Measurements from ENCODE around the gene NPR3. TPM values are rescaled to one million over a fixed set of nuclear protein-coding genes. Genes with fewer than 3 reads are reported as not detected.
A peak's percentile ranks its signal among the peaks of the same experiment; 100 is the strongest.

Gene NPR3
- total and polyA plus RNA-seq, 7 donors, result 0.23 to 17.6 (median 5.0) TPM

GRCh38 chr5:32754284-32754683 is 43.2 kb downstream of the NPR3 start:
- no peak overlapping the region for H3K27ac ChIP-seq
- 58% methylated on average over 1 of the region's 1 CpG for WGBS, 2 donors

GRCh38 chr5:32760091-32760509 is 49.0 kb downstream of the NPR3 start:
- Histone ChIP-seq H3K27ac (peak overlapping the region in 1 of 4 donors; percentile 29), H3K4me3 (peak overlapping the region in 1 of 4 donors; percentile 1)
- 61 to 67% methylated on average over 4 of the region's 4 CpGs for WGBS, 2 donors

More at GRCh38 chr5:32754284-32754683, 43.2 kb downstream of the NPR3 start:
- Histone ChIP-seq H3K4me1 (no peaks in the 10 kb centered on the region), H3K4me3 (no peak overlapping the region), H3K27me3 (no peaks in the 10 kb centered on the region), H3K9me3 (no peaks in the 10 kb centered on the region), H3K36me3 (no peaks in the 10 kb centered on the region)
- no peak for TF ChIP-seq POLR2AphosphoS5 (IDR thresholded peaks at IDR 0.05)
- no peak for TF ChIP-seq CTCF (IDR thresholded peaks at IDR 0.05)
- TF ChIP-seq EP300 (IDR thresholded peaks at IDR 0.05), result no peak
- no peak for TF ChIP-seq POLR2A (IDR thresholded peaks at IDR 0.05)
- intact Hi-C loops (cut with DNase I), result no loop called here
- no peak for DNase-seq

GRCh38 chr5:32765266-32765665 is 54.1 kb downstream of the NPR3 start:
- DNase-seq, result no peak
- H3K27me3 ChIP-seq, result no peaks in the 10 kb centered on the region
- intact Hi-C loops (cut with DNase I), result no loop called here
- no peak for TF ChIP-seq POLR2A (IDR thresholded peaks at IDR 0.05)
- no peak for TF ChIP-seq EP300 (IDR thresholded peaks at IDR 0.05)
- no peak for TF ChIP-seq POLR2AphosphoS5 (IDR thresholded peaks at IDR 0.05)
- no peak for TF ChIP-seq CTCF (IDR thresholded peaks at IDR 0.05)
- H3K9me3 ChIP-seq, result no peaks in the 10 kb centered on the region
- no peaks in the 10 kb centered on the region for H3K4me1 ChIP-seq
- 79 to 80% methylated on average over 4 of the region's 4 CpGs for WGBS, 2 donors
- H3K36me3 ChIP-seq, result no peaks in the 10 kb centered on the region
- no peak overlapping the region for H3K27ac ChIP-seq
- H3K4me3 ChIP-seq, result no peak overlapping the region

More at GRCh38 chr5:32760091-32760509, 49.0 kb downstream of the NPR3 start:
- TF ChIP-seq CTCF (IDR thresholded peaks at IDR 0.05) (no peak), EP300 (IDR thresholded peaks at IDR 0.05) (no peak), POLR2A (IDR thresholded peaks at IDR 0.05) (no peak), POLR2AphosphoS5 (IDR thresholded peaks at IDR 0.05) (no peak)
- H3K36me3 ChIP-seq, result no peaks in the 10 kb centered on the region
- no peaks in the 10 kb centered on the region for H3K9me3 ChIP-seq
- intact Hi-C loops (cut with DNase I), result no loop called here
- DNase-seq, result no peak
- no peaks in the 10 kb centered on the region for H3K27me3 ChIP-seq
- H3K4me1 ChIP-seq, result no peaks in the 10 kb centered on the region

- Histone ChIP-seq H3K27ac (no peak overlapping the region), H3K4me3 (no peak overlapping the region), H3K4me1 (no peaks in the 10 kb centered on the region), H3K36me3 (no peaks in the 10 kb centered on the region), H3K9me3 (no peaks in the 10 kb centered on the region), H3K27me3 (no peaks in the 10 kb centered on the region)
- TF ChIP-seq POLR2A (IDR thresholded peaks at IDR 0.05), result no peak
- TF ChIP-seq POLR2AphosphoS5 (IDR thresholded peaks at IDR 0.05), result no peak
- no peak for TF ChIP-seq EP300 (IDR thresholded peaks at IDR 0.05)
- TF ChIP-seq CTCF (IDR thresholded peaks at IDR 0.05), result no peak
- WGBS, 2 donors, result 80% methylated on average over 8 of the region's 8 CpGs
- DNase-seq, result no peak
- intact Hi-C loops (cut with DNase I), result no loop called here
Observed at GRCh38 chr5:32767948-32768467, 56.9 kb downstream of the NPR3 start.

- H3K4me1 ChIP-seq, result no peaks in the 10 kb centered on the region
- no peaks in the 10 kb centered on the region for H3K36me3 ChIP-seq
- H3K27me3 ChIP-seq, result no peaks in the 10 kb centered on the region
- no peak overlapping the region for H3K27ac ChIP-seq
- no peak overlapping the region for H3K4me3 ChIP-seq
- H3K9me3 ChIP-seq, result no peaks in the 10 kb centered on the region
- intact Hi-C loops (cut with DNase I), result no loop called here
- TF ChIP-seq POLR2AphosphoS5 (IDR thresholded peaks at IDR 0.05), result no peak
- TF ChIP-seq EP300 (IDR thresholded peaks at IDR 0.05), result no peak
- no peak for TF ChIP-seq CTCF (IDR thresholded peaks at IDR 0.05)
- no peak for TF ChIP-seq POLR2A (IDR thresholded peaks at IDR 0.05)
- DNase-seq, result no peak
- WGBS, 2 donors, result 84 to 85% methylated on average over 8 of the region's 8 CpGs
Observed at GRCh38 chr5:32769711-32770110, 58.6 kb downstream of the NPR3 start.

Data from sigmoid colon (tissue), 7 donors.